Activated CD4-positive, alpha-beta T cell treated with anti-CD3 and anti-CD28 coated beads, Interleukin-2, amount 50 U/mL, for 4 hours (primary cell): ENCODE measurements around the gene FADS1.

Source experiments
- DNase-seq, 2 experiments: peaks; one replicate each; pipeline ENCODE4 v3.0.0-alpha.2; 2020

The FADS1 gene

DNA sequence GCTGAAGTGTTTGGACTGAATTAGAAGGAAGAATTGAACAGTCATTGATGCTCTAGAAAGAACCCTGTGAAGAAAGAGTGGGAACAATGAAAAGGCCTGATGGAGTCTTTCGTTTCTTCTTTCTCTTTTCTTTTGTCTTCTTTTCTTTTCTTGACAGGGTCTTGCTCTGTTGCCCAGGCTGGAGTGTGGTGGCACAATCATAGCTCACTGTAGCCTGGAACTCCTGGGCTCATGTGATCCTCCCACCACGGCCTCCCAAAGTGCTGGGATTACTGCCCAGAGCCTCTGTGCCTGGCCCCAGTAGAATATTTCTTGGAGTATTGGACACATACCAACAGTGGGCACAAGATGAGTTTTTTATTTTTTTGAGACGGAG, 23.0 kb downstream of the FADS1 start:
- no peak for DNase-seq

DNA sequence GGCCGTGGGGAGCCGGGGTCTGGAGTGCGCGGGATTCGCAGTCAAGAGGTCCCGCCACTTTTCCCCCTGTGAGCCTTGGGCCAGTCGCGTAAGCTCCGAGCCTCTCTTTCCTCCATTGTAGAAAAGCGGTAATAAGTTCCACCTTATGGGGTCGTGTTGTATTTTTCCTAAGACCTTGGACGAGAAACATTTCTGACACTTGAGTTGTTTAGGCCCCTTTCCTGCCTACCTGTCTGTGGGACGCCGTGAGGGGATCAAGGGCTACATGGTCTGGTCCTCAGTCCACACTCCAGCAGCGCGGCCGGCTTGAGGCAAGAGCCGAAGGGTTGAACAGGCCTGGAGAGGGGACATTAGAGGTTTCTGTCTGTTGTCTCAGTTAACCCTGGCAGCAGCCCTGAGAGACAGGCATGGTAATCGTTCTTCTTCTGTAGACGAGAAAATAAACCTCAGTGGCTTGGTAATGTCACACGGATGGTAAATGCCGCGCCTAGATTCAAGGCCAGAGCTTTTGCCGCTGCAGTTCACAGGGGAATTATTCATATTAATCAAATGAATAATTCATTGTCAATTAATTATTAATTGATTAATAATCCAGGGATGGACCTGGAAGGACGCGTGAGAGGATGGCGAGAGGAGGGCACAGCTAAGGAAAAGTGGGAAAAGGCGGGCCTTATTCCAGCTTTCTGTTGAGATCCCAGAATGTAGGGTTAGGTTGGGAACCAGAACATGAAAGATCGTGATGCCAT, 23.5 kb downstream of the FADS1 start:
- no peak for DNase-seq

DNA sequence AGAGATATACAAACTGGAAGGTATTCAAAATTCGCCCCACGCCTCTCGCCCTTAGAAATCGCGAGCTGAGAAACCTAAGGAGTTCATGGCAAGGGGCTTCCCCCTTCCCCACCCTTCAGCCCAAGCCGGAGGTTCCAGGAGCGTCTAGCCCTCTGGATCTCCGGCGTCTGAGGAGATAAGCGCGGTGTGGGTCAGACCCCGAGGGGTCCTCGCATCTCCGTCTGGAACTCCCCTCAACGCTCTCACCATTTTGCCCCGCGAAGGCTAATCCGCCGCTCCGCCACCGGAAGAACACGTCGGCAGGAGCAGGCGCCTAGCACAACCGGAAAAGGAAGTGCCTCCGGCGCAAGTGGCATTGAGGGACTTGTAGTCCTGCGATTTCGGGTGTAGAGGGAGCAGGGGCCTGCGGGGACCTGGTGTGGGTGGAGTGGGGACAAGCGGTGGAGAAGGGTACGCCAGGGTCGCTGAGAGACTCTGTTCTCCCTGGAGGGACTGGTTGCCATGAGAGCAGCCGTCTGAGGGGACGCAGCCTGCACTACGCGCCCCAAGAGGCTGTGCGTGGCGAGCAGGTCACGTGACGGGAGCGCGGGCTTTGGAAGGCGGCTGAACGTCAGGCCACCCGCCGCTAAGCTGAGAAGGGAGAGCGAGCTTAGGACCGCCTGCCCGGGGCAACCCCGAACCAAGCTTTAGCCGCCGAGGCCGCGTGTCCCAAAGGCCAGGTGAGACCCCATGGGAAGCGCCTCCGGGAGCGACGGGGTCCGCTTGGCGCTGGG, 24.3 kb downstream of the FADS1 start, which contains the start of the genes FEN1 and TMEM258:
FEN1 (plus strand) TSS at position 602 of the 773 bp plus-strand sequence. CDS start 2,451 bp downstream, outside the sequence.
TMEM258 (minus strand) TSS at position 290 of the 773 bp plus-strand sequence; CDS start at position 249, 41 bp downstream.
- DNase-seq: peak; percentile 77 to 79

DNA sequence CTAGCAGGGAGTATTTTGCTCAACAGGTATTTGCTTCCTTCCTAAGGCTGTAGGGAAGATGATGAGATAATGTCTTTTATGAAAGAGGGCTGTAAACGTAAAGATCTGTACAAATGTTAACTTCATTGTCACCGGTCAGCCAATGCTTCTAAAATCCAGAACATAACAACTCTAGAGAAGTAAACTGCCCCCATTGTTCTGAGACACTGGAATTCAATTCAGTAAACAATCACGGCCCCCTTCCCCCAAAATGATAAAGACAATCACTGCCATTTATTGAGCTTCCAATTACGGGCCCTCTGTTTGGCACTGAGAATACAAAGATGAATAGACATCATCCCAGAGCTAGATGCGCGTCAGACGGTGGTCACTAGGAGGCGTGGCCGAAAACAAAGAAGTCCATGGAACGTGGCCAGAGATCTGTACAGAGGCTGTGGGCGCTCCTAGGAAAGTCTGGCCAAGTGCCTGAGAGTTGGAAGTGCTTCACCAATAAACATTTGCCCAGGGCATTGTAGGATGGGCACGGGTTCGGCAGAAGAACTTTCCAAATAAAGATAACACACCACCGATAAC, 25.0 kb downstream of the FADS1 start:
- no peak for DNase-seq

DNA sequence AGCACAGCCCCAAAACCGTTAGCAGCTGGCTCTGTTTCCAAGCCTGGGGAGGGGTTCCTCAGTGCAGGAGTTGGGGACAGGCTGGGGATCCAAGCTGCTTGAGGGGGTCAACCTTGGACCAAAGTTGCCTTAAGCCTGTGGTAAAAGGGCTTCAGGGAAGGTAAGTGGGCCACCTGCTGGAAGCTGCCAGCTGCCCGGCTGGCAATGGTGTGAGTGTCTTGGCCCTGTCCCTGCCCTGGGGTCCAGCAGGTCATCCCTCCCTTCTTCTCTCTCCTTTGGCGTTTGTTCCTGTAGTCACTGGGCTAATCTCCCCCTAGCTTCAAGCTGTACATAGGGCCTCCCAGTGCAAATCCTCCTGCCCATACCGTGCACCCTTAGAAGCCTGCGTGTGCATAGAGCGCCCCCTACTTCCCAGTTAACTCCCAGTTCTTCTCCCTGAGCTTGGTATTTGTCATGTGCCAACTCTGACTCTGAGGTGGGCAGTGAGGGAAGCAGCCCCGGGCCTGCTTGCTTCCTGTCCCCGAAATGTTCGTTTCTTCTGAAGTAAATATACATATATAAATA, 28.8 kb downstream of the FADS1 start:
- no peak for DNase-seq

DNA sequence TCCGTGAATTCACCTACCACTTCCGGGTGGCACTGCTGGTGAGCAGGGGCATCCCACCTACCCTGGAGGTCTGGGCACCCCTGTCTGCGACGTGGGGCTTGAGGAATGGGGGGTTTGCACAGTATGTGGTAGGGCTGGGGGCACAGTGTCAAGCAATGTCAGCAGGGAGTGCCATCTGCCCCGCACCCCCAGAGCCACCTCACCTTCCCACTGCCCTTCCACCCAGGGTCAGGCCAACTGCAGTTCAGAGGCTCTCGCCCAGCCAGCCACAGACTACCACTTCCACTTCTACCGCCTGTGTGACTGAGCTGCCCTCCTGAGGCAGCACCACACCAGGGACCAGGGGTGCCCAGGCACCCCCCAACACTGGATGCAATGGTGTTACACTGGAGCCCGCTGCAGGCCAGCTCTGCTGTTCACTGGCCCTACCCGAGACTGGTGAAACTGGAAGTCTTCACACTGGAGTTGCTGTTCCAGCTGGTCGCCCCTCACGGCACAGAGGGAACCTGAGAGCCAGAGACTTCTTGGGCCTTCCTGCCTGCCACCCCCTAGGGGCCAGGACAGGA, 30.9 kb downstream of the FADS1 start:
- DNase-seq: no peak

DNA sequence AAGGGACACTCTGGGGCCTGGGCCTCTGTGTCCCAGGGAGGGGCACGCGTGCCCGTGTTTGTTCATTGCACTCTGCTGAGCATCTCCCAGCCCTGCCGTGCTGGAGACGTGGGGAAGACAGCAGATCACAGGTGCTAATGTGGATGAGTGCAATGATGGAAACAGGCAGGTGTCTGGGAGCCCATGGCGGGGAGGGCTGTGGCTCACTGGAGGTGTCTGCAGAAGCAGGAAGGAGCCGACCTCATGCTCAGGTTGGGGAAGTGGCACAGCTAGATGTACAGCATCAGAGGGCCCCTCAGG, 32.3 kb downstream of the FADS1 start:
- DNase-seq: no peak

DNA sequence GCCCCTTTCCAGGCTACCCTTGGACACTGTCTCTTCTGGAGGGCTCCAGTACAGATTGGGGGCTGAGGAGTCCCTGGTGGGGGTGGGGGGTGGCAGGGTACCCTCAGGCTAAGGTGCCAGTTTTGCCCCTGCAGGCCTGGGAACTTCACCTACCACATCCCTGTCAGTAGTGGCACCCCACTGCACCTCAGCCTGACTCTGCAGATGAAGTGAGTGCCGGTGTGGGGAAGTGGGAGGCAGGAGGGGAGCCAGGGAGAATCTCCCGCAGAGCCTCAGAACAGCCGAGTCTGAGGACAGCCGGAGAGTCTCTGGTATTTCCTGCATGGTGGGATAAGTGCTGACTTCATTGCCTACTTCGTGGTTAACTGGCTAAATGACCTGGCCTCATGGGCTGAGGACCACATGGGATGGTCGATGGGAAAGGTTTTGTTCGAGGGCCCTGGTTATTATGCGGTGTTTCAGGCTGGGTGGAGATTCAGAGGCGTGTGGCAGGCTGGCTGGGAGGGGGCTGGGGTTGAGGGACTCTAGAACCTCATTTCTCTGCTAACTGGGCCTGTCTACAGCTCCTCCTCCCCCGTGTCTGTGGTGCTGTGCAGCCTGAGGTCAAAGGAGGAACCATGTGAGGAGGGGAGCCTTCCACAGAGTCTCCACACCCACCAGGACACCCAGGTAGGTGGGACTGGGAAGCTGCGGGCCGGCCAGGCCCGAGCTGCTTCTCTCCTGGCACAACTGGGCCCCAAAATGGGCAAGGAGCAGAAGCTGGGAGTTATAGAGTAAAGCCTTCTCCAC, 32.9 kb downstream of the FADS1 start:
- DNase-seq: no peak

DNA sequence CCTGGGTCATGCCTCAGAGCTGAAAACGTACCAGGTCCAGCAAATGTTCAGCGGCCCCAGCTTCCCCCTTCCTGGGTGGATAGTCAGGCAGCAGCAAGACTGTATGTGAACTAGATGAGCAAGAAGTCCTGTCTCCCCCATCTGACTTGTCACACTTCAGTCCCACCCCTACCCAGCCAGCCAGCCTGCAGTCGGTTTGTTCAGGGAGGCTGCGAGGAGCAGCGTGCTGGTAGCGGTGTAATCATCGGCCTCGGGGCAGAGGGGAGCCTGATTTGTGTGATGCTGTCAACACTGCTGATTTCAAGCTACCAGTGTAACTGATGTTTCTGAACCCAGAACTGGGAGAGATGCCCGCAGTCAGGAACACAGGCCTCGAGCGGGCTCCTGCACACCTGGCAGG, 34.0 kb downstream of the FADS1 start:
- DNase-seq: no peak

DNA sequence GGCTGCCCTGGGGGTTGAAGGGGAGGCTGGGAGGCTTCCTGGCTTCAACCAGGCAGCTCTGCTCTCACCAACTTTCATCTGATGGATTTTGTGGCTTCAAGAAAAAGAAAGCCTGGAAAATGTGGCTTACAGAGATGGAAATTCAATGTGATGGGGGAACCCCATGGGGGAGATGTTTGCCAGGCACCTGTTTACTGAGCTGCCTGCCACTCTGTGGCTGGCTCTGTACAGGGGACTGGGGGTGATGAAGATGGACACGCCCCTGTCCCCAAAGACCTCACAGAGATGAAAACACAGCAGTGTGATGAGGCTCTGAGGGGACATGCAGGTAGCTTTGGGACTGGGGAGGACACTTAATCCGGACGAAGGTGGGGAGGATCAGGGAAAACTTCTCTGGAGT, 34.5 kb downstream of the FADS1 start:
- no peak for DNase-seq

DNA sequence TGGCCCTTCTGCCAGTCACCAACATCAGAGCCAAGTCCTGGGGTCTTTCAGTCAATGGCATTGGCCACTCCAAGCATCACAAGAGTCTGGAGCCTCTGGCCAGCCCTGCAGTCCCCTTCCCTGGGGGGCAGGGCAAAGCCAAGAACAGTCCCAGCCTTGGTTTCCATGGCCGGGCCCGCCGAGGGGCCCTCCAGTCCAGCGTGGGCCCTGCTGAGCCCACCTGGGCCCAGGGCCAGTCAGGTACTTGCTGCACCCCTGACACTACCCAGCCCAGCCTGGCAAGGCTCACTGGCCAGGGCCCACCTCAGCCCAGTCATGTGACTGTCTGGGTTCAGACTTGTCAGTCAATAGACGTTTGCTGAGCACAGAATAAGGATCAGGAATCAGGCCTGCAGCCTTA, 35.2 kb downstream of the FADS1 start:
- DNase-seq: no peak

DNA sequence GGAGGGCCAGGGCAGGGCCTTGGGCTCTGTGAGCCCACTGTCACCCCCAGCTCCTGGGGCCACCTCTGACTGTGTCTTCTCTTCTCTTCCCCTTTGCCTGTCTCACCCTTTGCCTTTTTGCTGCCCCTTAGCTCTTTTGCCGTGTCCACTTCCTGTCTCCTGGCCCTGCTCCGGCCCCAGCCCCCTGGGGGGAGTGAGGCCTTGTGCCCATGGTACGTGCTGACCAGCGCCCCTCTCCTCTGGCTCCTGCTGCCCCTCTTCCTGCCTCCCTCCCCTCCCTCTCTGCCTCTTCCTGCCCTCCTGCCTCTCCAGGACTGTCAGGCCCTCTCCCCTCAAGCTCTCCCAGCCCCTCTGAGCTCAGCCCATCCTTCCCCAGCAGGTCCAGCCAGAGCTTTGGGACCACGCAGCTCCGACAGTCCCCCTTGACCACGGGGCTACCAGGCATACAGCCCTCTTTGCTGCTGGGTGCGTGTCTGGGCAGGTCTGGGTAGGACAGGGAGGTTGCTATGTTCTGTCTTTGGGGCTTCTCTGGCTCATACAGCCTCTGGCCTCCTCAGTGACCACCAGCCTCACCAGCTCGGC, 36.1 kb downstream of the FADS1 start:
- no peak for DNase-seq

DNA sequence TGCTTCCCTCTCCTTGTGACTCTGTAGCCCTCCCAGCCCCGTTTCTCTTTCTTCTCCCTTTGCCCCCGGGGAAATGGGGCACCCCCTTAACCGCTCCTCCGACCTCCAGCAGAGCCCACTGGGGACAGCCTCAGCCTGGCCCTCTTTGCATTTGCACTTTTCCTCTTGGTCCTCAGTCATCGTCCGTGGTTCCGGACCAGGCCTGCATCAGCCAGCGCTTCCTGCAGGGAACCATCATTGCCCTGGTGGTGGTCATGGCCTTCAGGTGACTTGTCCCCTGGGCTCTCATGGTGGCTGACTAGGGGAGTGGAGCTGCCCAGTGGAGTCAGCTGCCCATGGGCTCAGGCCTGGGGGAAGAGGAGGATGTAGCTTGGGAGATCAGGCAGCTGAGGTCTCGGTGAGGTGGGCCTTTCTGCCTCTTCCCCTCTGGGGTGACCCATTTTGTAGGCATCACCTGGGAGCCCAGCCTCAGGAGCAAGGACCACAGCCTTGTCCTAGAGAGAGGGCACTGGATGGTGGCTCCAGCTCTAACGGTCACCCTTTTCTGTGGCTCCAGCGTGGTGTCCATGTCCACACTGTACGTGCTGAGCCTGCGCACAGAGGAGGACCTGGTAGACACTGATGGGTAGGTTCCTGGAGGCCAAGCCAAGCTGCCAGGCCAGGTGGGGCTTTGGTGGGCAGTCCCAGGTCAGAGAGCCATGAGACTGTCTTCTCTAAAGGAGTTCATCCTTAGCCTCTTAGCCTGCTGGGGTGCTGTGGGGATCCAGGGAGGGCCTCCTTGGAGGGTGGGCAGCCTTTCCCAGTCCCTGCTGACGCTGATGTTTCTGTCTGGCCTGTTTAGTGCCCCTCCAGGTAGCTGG, 36.9 kb downstream of the FADS1 start:
- DNase-seq: no peak

DNA sequence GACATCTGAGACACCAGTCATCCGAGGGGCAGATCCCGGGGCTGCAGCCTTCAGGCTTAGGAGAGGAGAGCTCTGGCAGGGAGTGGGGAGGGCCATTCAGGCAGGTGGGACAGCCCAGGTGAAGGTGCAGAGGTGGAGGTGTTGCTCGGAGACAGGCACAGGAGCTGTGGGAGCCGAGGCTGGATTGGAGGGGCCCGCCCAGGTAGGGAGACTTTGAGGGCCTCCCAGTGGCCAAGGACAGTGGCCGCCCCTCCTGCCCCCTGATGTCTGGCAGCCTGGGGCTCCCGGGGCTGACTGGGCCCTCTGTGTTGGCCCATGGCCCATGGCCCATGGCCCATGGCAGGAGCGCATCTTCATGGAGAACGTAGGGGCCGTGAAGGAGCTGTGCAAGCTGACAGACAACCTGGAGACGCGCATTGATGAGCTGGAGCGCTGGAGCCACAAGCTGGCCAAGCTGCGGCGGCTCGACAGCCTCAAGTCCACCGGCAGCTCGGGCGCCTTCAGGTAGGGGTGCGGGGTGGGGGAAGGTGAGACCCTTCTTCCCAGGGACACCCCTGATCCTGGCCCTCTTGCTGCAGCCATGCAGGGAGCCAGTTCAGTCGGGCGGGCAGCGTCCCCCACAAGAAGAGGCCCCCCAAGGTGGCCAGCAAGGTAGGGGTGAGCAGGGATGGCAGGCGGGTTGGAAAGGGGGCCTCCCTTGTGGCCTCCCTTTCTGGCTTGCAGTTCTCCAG, 37.7 kb downstream of the FADS1 start:
- DNase-seq: no peak

DNA sequence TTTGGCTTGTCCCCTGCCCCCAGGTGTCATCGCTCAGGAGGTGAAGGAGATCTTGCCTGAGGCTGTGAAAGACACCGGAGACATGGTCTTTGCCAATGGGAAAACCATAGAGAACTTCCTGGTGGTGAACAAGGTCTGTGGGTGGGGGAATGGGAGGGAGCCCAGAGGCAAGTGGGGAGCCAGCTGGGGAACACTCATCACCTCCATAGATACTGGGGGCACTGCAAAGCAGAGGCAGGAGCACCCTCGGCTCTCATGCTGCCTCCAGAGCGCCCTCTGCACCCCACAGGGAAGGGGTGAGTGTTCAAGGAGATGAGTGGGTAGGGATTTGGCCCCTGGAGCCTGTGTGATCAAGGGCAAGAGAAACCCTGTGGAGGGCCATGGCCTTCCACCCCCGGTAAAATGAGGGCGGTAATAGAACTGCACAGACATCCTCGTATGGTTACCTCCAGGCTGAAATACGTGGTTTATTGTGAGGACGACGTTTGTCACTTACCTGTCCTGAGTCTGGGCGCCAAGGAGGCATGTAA, 38.4 kb downstream of the FADS1 start:
- no peak for DNase-seq

DNA sequence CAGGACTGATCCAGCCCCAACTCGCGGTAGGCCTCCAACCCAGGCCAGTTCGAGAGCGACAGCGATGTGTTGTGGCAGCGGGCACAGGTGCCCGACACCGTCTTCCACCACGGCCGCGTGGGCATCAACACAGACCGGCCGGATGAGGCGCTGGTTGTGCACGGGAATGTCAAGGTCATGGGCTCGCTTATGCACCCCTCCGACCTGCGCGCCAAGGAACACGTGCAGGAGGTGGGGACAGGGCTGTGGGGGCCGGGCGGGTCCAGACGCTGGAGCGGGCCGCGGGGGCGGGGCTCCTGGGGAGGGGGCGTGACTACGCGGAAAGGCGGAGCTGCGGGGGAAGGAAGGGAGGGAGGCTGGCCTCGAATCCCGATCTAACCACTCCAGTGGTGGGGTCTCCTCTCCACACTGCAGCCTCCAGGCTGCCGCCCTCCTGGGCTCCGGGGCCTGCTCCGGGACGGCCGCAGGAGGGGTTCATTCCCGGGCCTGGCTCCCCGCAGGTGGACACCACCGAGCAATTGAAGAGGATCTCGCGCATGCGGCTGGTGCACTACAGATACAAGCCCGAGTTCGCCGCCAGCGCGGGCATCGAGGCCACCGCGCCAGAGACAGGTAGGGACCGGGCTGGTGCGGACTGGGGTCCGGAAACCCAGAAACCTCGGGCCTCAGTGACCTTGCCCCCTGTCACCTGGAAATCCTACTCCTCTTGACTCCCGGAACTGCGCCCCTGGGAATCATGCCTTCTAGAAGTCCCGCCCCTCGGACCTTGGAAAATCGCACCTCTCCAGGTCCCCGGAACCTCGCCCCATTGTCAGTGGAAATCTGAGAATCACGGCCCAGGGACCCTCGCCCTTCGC, 39.3 kb downstream of the FADS1 start:
- DNase-seq: peak; percentile 42 to 52

DNA sequence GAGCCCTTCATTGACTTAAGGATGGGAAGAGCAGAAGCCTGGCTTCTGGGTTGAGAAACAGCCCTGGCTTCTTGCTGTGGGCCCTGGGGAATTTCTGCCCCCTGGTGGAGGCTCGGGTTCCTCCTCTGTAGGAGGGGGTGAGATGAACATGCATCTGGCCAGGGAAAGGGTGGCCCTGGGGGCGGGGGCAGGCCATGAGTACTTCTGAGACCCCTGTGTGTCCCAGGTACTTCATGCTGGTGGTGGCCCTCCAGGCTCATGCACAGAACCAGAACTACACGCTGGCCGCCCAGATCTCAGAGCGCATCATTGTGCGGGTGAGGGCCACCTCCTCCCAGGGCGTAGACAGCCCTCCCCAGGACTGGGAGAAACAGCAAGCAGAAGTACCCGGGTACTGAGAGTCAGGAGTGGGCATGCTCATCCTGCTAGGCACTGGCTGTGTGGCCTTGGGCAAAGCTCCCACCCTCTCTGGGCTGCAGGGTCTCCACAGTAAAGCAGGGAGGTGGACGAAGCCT, 40.2 kb downstream of the FADS1 start:
- DNase-seq: peak; percentile 44 to 50

DNA sequence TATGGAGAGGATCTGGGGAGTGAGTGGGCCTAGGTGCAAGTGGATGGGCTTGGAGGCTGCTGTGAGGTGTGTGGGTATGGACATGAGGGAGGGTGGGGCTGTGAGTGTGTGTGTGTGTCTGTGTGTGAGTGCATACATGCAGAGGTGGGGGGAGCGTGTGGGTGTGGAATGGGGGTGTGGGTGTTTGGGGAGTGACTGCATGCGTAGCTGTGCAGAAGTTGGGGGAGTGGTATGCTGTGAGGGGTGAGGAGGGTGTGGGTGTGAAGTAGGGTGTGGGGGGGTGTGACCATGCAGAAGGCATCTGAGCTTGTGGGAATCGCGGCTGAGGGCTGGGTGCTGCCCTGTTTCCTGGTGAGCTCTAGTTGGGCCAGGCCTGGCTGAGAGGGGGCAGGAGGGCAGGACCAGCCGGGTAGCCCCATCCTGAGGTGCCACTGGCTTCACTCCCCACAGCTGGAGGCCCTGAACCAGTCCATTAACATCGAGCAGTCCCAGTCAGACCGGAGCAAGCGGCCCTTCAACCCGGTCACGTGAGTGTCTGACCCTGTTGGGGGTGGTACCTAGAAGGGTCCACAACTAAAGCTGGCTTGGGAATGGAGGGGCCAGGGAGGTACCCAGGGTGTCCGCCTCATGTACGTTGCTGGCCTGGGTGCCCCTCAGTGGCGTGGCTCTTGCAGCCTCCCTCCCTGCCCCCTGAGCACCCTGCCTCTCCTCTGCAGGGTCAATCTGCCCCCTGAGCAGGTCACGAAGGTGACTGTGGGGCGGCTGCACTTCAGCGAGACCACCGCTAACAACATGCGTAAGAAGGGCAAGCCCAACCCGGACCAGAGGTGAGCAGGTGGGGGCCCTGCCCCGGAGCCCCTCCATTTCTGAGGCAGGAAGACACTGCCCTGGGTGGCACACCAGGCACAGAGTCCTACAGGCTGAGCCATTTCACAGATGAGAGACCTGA, 40.9 kb downstream of the FADS1 start:
- no peak for DNase-seq
